ENCODE measurements around the gene SH3BP5.
A peak's percentile ranks its signal among the peaks of the same experiment; 100 is the strongest.

SH3BP5 gene

GRCh38 chr3:15347063-15347736, 14.8 kb upstream of the SH3BP5 start:
- DNase-seq (ENCODE audit: low spot score) = no peak

- DNase-seq (ENCODE audit: low spot score) = no peak
Measured at GRCh38 chr3:15346516-15346915, 14.1 kb upstream of the SH3BP5 start.

GRCh38 chr3:15345608-15346137, 13.3 kb upstream of the SH3BP5 start:
- no peak for DNase-seq (ENCODE audit: low spot score)

- DNase-seq (ENCODE audit: low spot score) = no peak
Measured at GRCh38 chr3:15345066-15345607, 12.8 kb upstream of the SH3BP5 start.

- no peak for DNase-seq (ENCODE audit: low spot score)
Measured at GRCh38 chr3:15342945-15343344, 10.6 kb upstream of the SH3BP5 start.

GRCh38 chr3:15342246-15342645, 9.9 kb upstream of the SH3BP5 start:
- no peak for DNase-seq (ENCODE audit: low spot score)

GRCh38 chr3:15341030-15341726, 8.8 kb upstream of the SH3BP5 start:
- no peak for DNase-seq (ENCODE audit: low spot score)

- no peak for DNase-seq (ENCODE audit: low spot score)
Measured at GRCh38 chr3:15339786-15340215, 7.4 kb upstream of the SH3BP5 start.

GRCh38 chr3:15339001-15339400, 6.6 kb upstream of the SH3BP5 start:
- peak; percentile 73 for DNase-seq (ENCODE audit: low spot score)

- DNase-seq (ENCODE audit: low spot score) = no peak
Measured at GRCh38 chr3:15337963-15338362, 5.6 kb upstream of the SH3BP5 start.

GRCh38 chr3:15336057-15336456, 3.7 kb upstream of the SH3BP5 start:
- no peak for DNase-seq (ENCODE audit: low spot score)

- no peak for DNase-seq (ENCODE audit: low spot score)
Measured at GRCh38 chr3:15333956-15334263, 1.5 kb upstream of the SH3BP5 start.

GRCh38 chr3:15333099-15333955, 941 bp upstream of the SH3BP5 start:
- DNase-seq (ENCODE audit: low spot score) = no peak

GRCh38 chr3:15331606-15332404, 581 bp downstream of the SH3BP5 start:
- no peak for DNase-seq (ENCODE audit: low spot score)

GRCh38 chr3:15331072-15331605, 1.2 kb downstream of the SH3BP5 start:
- no peak for DNase-seq (ENCODE audit: low spot score)

GRCh38 chr3:15330031-15330596, 2.3 kb downstream of the SH3BP5 start:
- no peak for DNase-seq (ENCODE audit: low spot score)

GRCh38 chr3:15329046-15330005, 3.1 kb downstream of the SH3BP5 start:
- no peak for DNase-seq (ENCODE audit: low spot score)

- DNase-seq (ENCODE audit: low spot score) = no peak
Measured at GRCh38 chr3:15327941-15328340, 4.4 kb downstream of the SH3BP5 start.

GRCh38 chr3:15326673-15327072, 5.7 kb downstream of the SH3BP5 start:
- DNase-seq (ENCODE audit: low spot score) = no peak
